RPMI7951 (cell line): Measurements from ENCODE around the gene RFK. TPM values are rescaled to one million over a fixed set of nuclear protein-coding genes. Genes with fewer than 3 reads are reported as not detected.

Experiments used
- total RNA-seq: library from RNA; depleted of rRNA; stranded (reverse); fragments of >200 nt; shearing (Covaris generic); gene quantifications from 2 replicates; pipeline ENCODE4 v1.2.3, GENCODE V29; 2014; rRNA removed

The RFK gene
- total RNA-seq, 1 experiment from 2014 or later: 22.7 TPM

Other genes with a start within 250 kb of the RFK start
- gene GCNT1, start 64.8 kb upstream of the RFK start, total RNA-seq: 1.2 and 1.7 TPM in 2 replicates